ENCODE measurements around the gene PFKP. TPM values are rescaled to one million over a fixed set of nuclear protein-coding genes. Genes with fewer than 3 reads are reported as not detected.
A peak's percentile ranks its signal among the peaks of the same experiment; 100 is the strongest.

The PFKP gene
- total RNA-seq, 1 donor from 2014 or later = 150 TPM

DNA sequence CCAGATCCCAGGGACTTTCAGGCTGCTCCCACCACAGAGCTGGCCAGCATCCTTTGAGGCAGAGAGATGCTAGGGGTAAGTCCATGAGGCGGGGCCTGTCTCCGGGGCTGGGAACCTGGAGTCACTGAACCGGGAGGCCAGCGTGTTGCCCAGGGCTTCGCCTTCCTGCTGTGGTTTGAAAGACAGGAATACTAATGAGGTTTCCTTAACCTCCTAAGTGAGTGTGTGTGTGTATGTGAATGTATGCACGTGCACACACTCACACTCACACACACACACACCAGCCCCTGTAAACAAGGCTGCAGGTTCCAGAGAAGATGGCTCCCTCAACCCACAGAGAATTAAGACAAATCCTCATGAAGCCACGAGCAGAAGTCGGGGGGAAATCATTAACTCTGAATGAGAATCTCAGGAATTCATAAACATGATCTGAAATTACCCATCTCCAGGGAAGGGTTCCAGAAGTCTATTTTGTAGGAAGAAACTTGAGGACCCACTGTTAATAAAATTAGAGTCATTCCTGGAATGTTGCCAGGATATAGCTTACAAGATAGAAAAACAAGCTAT is 20.3 kb upstream of the PFKP start:
- DNase-seq (ENCODE audit: extremely low spot score, unreplicated experiment) = no peak
- Mint-ChIP-seq H3K9me3 (ENCODE audit: unreplicated experiment) (no peaks in the 10 kb centered on the region), H3K4me1 (ENCODE audit: unreplicated experiment) (peaks cover 68% of the 10 kb centered on the region), H3K36me3 (ENCODE audit: unreplicated experiment) (no peaks in the 10 kb centered on the region), H3K27ac (ENCODE audit: unreplicated experiment) (peak overlapping the region; percentile 97), H3K27me3 (ENCODE audit: unreplicated experiment) (no peaks in the 10 kb centered on the region), H3K4me3 (ENCODE audit: unreplicated experiment) (peak overlapping the region; percentile 67)
- TF ChIP-seq, protein P1, sequence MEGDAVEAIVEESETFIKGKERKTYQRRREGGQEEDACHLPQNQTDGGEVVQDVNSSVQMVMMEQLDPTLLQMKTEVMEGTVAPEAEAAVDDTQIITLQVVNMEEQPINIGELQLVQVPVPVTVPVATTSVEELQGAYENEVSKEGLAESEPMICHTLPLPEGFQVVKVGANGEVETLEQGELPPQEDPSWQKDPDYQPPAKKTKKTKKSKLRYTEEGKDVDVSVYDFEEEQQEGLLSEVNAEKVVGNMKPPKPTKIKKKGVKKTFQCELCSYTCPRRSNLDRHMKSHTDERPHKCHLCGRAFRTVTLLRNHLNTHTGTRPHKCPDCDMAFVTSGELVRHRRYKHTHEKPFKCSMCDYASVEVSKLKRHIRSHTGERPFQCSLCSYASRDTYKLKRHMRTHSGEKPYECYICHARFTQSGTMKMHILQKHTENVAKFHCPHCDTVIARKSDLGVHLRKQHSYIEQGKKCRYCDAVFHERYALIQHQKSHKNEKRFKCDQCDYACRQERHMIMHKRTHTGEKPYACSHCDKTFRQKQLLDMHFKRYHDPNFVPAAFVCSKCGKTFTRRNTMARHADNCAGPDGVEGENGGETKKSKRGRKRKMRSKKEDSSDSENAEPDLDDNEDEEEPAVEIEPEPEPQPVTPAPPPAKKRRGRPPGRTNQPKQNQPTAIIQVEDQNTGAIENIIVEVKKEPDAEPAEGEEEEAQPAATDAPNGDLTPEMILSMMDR (IDR thresholded peaks at IDR 0.05) = no peak

DNA sequence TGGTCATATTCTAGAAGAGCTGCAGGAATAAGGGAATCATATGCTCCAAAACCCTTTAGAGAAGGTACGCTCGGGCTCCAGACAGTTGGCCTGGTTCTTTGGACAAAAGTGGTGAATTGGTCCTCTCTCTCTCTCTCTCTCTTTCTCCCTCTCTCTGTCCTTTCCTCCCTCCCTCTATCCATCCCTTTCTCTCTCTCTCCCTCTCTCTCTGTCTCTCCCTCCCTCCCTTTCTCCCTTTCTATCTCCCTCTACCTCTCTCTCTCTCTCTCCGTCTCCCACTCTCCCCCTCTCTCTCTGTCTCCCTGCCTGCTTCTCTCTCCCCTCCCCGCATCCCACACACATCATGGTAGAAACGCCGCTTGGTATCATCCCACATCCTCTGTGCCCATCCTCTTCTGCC is 19.8 kb upstream of the PFKP start:
- TF ChIP-seq, protein P1 (IDR thresholded peaks at IDR 0.05) = no peak
- no peaks in the 10 kb centered on the region for H3K9me3 Mint-ChIP-seq (ENCODE audit: unreplicated experiment)
- peak overlapping the region; percentile 97 for H3K27ac Mint-ChIP-seq (ENCODE audit: unreplicated experiment)

GRCh38 chr10:3048119-3049019 is 19.0 kb upstream of the PFKP start:
- H3K4me1 Mint-ChIP-seq (ENCODE audit: unreplicated experiment) = peaks cover 68% of the 10 kb centered on the region
- peak overlapping the region; percentile 97 for H3K27ac Mint-ChIP-seq (ENCODE audit: unreplicated experiment)
- H3K9me3 Mint-ChIP-seq (ENCODE audit: unreplicated experiment) = no peaks in the 10 kb centered on the region
- no peaks in the 10 kb centered on the region for H3K27me3 Mint-ChIP-seq (ENCODE audit: unreplicated experiment)
- no peaks in the 10 kb centered on the region for H3K36me3 Mint-ChIP-seq (ENCODE audit: unreplicated experiment)
- peak overlapping the region; percentile 42 for H3K4me3 Mint-ChIP-seq (ENCODE audit: unreplicated experiment)
- TF ChIP-seq, protein P1 (IDR thresholded peaks at IDR 0.05) = no peak
- no peak for DNase-seq (ENCODE audit: extremely low spot score, unreplicated experiment)

More for the DNA sequence above, 19.8 kb upstream of the PFKP start:
- H3K4me3 Mint-ChIP-seq (ENCODE audit: unreplicated experiment) = peak overlapping the region; percentile 38
- H3K4me1 Mint-ChIP-seq (ENCODE audit: unreplicated experiment) = peaks cover 69% of the 10 kb centered on the region
- H3K27me3 Mint-ChIP-seq (ENCODE audit: unreplicated experiment) = no peaks in the 10 kb centered on the region
- DNase-seq (ENCODE audit: extremely low spot score, unreplicated experiment) = no peak
- no peaks in the 10 kb centered on the region for H3K36me3 Mint-ChIP-seq (ENCODE audit: unreplicated experiment)

DNA sequence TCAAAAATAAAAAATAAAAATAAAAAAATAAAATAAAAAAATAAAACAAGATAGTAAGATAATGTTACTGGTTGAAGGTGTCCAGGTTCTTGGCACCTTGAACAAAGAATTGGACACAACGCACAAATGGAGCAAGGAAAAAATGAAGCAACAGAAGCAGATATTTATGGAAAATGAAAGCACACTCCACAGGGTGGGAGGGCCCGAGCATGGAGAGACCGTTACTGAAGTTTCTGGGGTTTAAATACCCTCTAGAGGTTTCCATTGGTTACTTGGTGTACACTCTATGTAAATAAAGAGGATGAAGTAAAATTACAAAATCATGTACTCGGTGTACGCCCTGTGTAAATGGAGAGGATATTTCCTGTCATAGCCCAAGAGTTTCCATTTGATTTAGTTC is 15.7 kb upstream of the PFKP start:
- DNase-seq (ENCODE audit: extremely low spot score, unreplicated experiment) = no peak
- H3K4me1 Mint-ChIP-seq (ENCODE audit: unreplicated experiment) = peaks cover 60% of the 10 kb centered on the region

More for the DNA sequence above, 15.7 kb upstream of the PFKP start:
- no peak overlapping the region for H3K4me3 Mint-ChIP-seq (ENCODE audit: unreplicated experiment)
- H3K27ac Mint-ChIP-seq (ENCODE audit: unreplicated experiment) = peak overlapping the region; percentile 93
- TF ChIP-seq, protein P1 (IDR thresholded peaks at IDR 0.05) = no peak
- no peaks in the 10 kb centered on the region for H3K27me3 Mint-ChIP-seq (ENCODE audit: unreplicated experiment)
- H3K36me3 Mint-ChIP-seq (ENCODE audit: unreplicated experiment) = no peaks in the 10 kb centered on the region
- H3K9me3 Mint-ChIP-seq (ENCODE audit: unreplicated experiment) = no peaks in the 10 kb centered on the region
